Heart left ventricle (tissue), 16 donors: ENCODE data around the gene LRP1-AS. TPM values are rescaled to one million over a fixed set of nuclear protein-coding genes. Genes with fewer than 3 reads are reported as not detected.

Experiments used
- ATAC-seq, 4 donors: fragments of 200-7000 bp; cut with Tn5 transposase; one replicate each; pipeline ENCODE4 v1.9.1; 2020 to 2022; ENCODE audit warnings: moderate library complexity in 4 of 4, mild to moderate bottlenecking in 3 of 4, moderate number of reproducible peaks in 1 of 4
- DNase-seq, 5 donors: peaks; one replicate each; pipeline ENCODE4 v3.0.0-alpha.2; 2020
- H3K27ac ChIP-seq, 12 donors: fragments of 200-600 bp; sonication (generic) in 4 of 12; one replicate each; pipeline versions ENCODE4 v1.5.0 to v1.8.0; 2016 to 2022; ENCODE audit warnings: mild to moderate bottlenecking in 2 of 12
- H3K27me3 ChIP-seq, 9 donors: fragments of 200-600 bp; sonication (generic) in 2 of 9; one replicate each; pipeline versions ENCODE4 v1.5.1 to v1.8.0; 2016 to 2022; ENCODE audit warnings: mild to moderate bottlenecking in 3 of 9
- H3K36me3 ChIP-seq, 9 donors: fragments of 200-600 bp; sonication (generic) in 2 of 9; one replicate each; pipeline versions ENCODE4 v1.5.0 to v1.8.0; 2018 to 2022; ENCODE audit warnings: mild to moderate bottlenecking in 2 of 9
- H3K4me1 ChIP-seq, 12 donors: fragments of 200-600 bp; sonication (generic) in 4 of 12; one replicate each; pipeline versions ENCODE4 v1.5.0 to v1.8.0; 2016 to 2022; ENCODE audit warnings: mild to moderate bottlenecking in 3 of 12
- H3K4me3 ChIP-seq, 12 donors: fragments of 200-600 bp; sonication (generic) in 4 of 12; one replicate each; pipeline versions ENCODE4 v1.5.0 to v1.8.0; 2017 to 2022; ENCODE audit warnings: mild to moderate bottlenecking in 9 of 12, moderate library complexity in 4 of 12
- H3K9me3 ChIP-seq, 12 donors: fragments of 200-600 bp; sonication (generic) in 4 of 12; one replicate each; pipeline versions ENCODE4 v1.5.0 to v1.8.0; 2016 to 2022; ENCODE audit warnings: mild to moderate bottlenecking in 1 of 12
- CTCF ChIP-seq, 12 donors: fragments of 200-600 bp; sonication (generic) in 4 of 12; IDR thresholded peaks; one replicate each; pipeline versions ENCODE4 v1.5.0 to v1.8.0; 2018 to 2022; ENCODE audit warnings: antibody characterized with exemption in 12 of 12, mild to moderate bottlenecking in 5 of 12
- POLR2A ChIP-seq, 2 donors: fragments of 450-650 bp; IDR thresholded peaks; one replicate each; pipeline ENCODE4 v1.6.1; 2017; ENCODE audit warnings: antibody characterized with exemption in 2 of 2, mild to moderate bottlenecking in 2 of 2, moderate library complexity in 2 of 2
- WGBS, 4 donors: extraction: QIAGEN DNeasy Blood & Tissue Kit in 2 of 4; methylation state at CpG; one replicate each; pipeline versions ENCODE4 v1.1.5 to v1.1.7; 2013 to 2018; 5-methylcytosine and 5-hydroxymethylcytosine counted together
- intact Hi-C, 10 donors: fragments of 100-400 bp; cut with DNase I; formaldehyde crosslinking; loops; one replicate each; pipeline versions ENCODE4 v1.11.1 to v1.14.2; 2022
- polyA plus RNA-seq, 2 donors: library from polyadenylated mRNA; stranded (reverse); fragments of 200-250 nt; gene quantifications; one replicate each; pipeline ENCODE4 v1.2.3, GENCODE V29; 2013
- total RNA-seq, 9 donors: library from RNA; depleted of rRNA in 2 of 9; stranded (reverse); fragments of >200 nt in 2 of 9; fragmentation: NEBNext Ultra II Directional in 3 of 9; extraction: Animal tissue kit (Norgen Biotek cat#: 25700) in 3 of 9; gene quantifications; one replicate each; pipeline versions ENCODE4 v1.1.0 to v1.2.4, GENCODE V29; 2016 to 2023
- donor health status: ischemic (EF 13 %, LVEDD 7.1; RV severe dilation, severe dysfunction).
- donor health status: healthy with polysubstance abuse.
- donor health status: DM: no; HTN: yes; CAD: no.
- donor health status: DM: no; HTN: no; CAD: no.
- donor health status: ischemic (EF 25% LVEDD 6.9; RV normal size, moderate dysfunction).
- donor health status: ischemic (EF 25% LVEDD 5.7; RV mildly dilated, moderate dysfunction).
- donor health status: healthy.
- donor health status: DM: yes; HTN: yes; CAD: no.
- donor health status: ischemic (EF 35%, LVEDD 5.7; RV mildly dilated, moderate dysfunction).
- donor health status: nonischemic (EF 11% LVEDD 7.7; RV severe dilation, severe dysfunction).
- donor health status: DM: yes; HTN: yes; CAD: no.
- donor health status: PGD.
- donor health status: ischemic (EF 29% LVEDD 5.4; RV normal size, mild dysfunction).
- donor health status: nonischemic (EF 23%, LVEDD 6.1; RV moderate dilation, normal function).

Gene LRP1-AS
- total and polyA plus RNA-seq, 11 donors: not detected

DNA sequence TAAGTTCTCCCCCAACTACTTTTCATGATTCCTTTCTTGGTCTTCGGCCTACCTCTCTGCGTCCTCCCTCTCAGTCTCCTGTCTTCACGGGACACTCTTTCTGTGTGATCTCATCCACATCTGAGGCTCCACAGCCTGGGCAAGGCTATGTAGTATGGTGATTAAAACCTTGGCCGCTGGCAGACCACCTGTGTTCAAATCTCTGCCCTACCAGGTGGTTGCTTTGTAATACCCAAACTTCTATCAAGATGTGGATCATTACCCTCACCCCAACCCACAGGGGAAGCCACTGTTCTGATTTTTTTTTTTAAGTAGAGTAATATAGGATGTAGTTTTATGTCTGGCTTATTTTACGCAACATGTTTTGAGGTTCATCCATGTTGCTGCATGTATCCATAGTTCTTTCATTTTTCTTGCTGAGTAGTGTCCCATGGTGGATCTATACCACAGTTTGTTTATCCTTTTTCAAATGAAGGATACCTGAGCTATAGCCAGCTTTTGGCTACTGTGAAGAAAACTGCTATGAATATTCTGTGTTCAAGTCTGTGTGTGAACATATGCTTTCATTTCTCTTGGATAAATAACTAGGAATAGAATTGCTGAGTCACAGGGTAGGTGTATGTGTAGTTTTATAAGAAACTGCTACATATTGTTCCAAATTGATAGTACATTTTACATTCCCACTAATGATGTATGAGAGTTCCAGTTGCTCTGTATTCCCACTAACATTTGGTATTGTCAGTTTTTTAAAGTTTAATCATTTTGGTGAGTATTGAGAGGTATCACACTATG lies 27.9 kb downstream of the LRP1-AS start:
- no peaks in the 10 kb centered on the region for H3K36me3 ChIP-seq
- H3K4me3 ChIP-seq: no peak overlapping the region
- intact Hi-C loops: loop anchor here in 1 of 10 donors (10.0 kb wide), 1 partner anchor 365 kb away; the partner anchor contains the start of gene PRIM1
- H3K27me3 ChIP-seq: no peaks in the 10 kb centered on the region
- no peaks in the 10 kb centered on the region for H3K9me3 ChIP-seq
- no peak for ATAC-seq
- peaks cover 0 to 18% (median 0%) of the 10 kb centered on the region in 12 donors for H3K4me1 ChIP-seq
- no peak for DNase-seq
- no peak for TF ChIP-seq POLR2A (IDR thresholded peaks at IDR 0.05)
- TF ChIP-seq CTCF (IDR thresholded peaks at IDR 0.05): no peak
- peak overlapping the region in 1 of 12 donors; percentile 76 for H3K27ac ChIP-seq
- WGBS, 4 donors: 88 to 92% (median 90%) methylated on average over 5 of the region's 5 CpGs

GRCh38 chr12:57118711-57119271 lies 28.6 kb downstream of the LRP1-AS start:
- intact Hi-C loops: loop anchor here in 1 of 10 donors (10.0 kb wide), 1 partner anchor 364 kb away; the partner anchor contains the start of gene PRIM1
- TF ChIP-seq CTCF (IDR thresholded peaks at IDR 0.05) (no peak), POLR2A (IDR thresholded peaks at IDR 0.05) (no peak)
- H3K27me3 ChIP-seq: no peaks in the 10 kb centered on the region
- H3K9me3 ChIP-seq: no peaks in the 10 kb centered on the region
- DNase-seq (peak in 1 of 5 donors; percentile 47), ATAC-seq (peak in 3 of 4 donors; percentile 68 to 78 (median 69))
- WGBS, 4 donors: 74 to 92% (median 79%) methylated on average over 1 of the region's 1 CpG
- peaks cover 0 to 18% (median 0%) of the 10 kb centered on the region in 12 donors for H3K4me1 ChIP-seq
- peak overlapping the region in 1 of 12 donors; percentile 76 for H3K27ac ChIP-seq
- H3K4me3 ChIP-seq: no peak overlapping the region
- no peaks in the 10 kb centered on the region for H3K36me3 ChIP-seq

DNA sequence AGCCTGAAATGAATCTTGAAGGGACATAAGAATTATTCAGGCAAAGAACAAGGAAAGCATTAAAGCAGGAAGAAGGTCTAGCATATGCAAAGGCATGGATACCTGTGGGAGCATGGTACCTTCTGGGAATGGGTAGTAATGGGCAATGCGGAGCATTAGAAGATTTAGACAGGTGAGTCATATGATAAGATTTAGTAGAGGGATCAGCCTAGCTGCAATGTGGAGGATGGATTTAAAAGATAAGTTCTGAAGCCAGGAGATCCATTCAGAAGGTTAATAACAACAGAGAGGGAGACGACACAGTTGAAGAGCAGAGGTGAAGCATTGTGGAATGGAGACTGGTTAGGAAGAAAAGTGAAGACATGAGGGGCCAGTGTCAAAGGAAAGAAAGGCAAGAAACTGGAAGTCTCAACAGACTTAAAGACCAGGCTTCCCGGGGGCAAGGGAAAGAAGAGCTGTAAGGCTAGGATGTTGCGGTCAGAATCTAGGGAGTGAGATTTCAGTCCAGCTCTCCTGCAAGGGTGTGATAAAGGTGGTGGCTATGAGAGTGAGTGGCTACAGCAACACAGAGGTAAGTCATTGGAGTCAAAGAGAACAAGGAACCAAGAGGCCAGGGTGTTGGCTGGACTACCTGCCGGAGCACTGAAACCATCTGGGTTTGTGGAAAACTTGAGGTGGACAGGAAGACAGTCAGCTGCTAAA lies 30.7 kb downstream of the LRP1-AS start:
- 67 to 91% (median 82%) methylated on average over 4 to 5 of the region's 5 CpGs for WGBS, 4 donors
- H3K27ac ChIP-seq: no peak overlapping the region
- H3K27me3 ChIP-seq: no peaks in the 10 kb centered on the region
- intact Hi-C loops: loop anchor here in 1 of 10 donors (10.0 kb wide), 1 partner anchor 362 kb away; the partner anchor contains the start of gene PRIM1
- ATAC-seq: no peak
- TF ChIP-seq POLR2A (IDR thresholded peaks at IDR 0.05) (no peak), CTCF (IDR thresholded peaks at IDR 0.05) (no peak)
- H3K4me3 ChIP-seq: no peak overlapping the region
- DNase-seq: no peak
- no peaks in the 10 kb centered on the region for H3K9me3 ChIP-seq
- H3K36me3 ChIP-seq: no peaks in the 10 kb centered on the region
- peaks cover 0 to 27% (median 6%) of the 10 kb centered on the region in 12 donors for H3K4me1 ChIP-seq
